ENCODE results near the gene SHE. TPM values are rescaled to one million over a fixed set of nuclear protein-coding genes. Genes with fewer than 3 reads are reported as not detected.

Gene SHE
- total and polyA plus RNA-seq, 2 experiments from 2014 or later: 0.23 to 0.69 TPM

DNA sequence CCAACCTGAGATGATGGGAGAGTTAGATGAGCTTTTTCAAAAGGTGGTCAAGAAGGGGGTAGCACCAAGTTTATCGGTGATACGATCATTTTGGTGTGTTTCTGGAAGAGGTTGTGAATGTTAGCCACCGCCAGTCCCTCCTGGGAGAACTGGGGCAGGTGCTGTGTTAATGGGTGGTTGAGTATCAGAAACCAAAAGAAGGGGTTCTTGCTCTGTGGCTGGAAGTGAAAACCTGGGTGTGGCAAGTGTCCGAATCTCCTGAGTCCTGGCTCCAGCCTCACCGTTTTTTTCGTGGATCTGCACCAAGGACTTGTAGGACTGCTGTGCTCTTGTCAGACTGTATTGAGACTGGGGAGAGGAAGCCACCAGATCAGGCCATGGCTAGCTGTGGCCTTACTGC, 48.4 kb upstream of the SHE start (continued):
- TF ChIP-seq JUNB (IDR thresholded peaks at IDR 0.05; ENCODE audit: unreplicated experiment): no peak
- TF ChIP-seq ZNF331 (CRISPR knock-in tag; IDR thresholded peaks at IDR 0.05; ENCODE audit: low read depth): no peak

DNA sequence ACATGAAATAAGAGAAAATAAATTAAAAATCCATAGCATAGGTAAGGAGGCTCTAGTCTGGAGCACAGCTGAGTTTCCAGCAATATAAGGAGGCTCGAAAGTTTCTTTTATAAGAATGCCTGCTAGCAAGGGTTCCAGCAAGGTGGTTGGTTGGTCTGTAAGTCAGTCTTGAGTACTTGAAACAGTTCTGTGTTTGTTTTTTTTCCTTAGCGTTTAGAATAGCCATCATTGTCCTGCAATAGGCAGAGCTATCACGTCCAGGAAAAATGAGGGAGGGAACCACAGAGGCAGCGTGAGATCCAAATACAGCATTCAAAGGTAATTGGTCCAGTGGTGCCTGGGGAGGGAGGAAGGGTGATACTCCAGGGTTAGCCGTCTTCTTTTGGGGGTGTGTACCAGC, 47.9 kb upstream of the SHE start:
- Mint-ChIP-seq H3K4me1 (peaks cover 3% of the 10 kb centered on the region; the same call in 2 of the 3 replicates), H3K9me3 (no peaks in the 10 kb centered on the region), H3K36me3 (ENCODE audit: low read depth) (peaks cover 61% of the 10 kb centered on the region), H3K27ac (no peak overlapping the region), H3K27me3 (ENCODE audit: insufficient read depth, low read depth, poor library complexity) (no peaks in the 10 kb centered on the region), H3K4me3 (no peak overlapping the region)
- H3K4me3 ChIP-seq: no peak overlapping the region
- no peaks in the 10 kb centered on the region for H3K4me1 ChIP-seq (ENCODE audit: insufficient read depth)
- no peak overlapping the region for H3K27ac ChIP-seq (ENCODE audit: low read depth)
- no peak overlapping the region for H3K4me2 ChIP-seq
- ATAC-seq (no peak), DNase-seq (ENCODE audit: low spot score) (no peak)
- no peaks in the 10 kb centered on the region for H3K9me2 ChIP-seq (ENCODE audit: insufficient read depth)
- no peak overlapping the region for H2AFZ ChIP-seq
- peaks cover 31% of the 10 kb centered on the region for H4K20me1 ChIP-seq (replicated peaks; ENCODE audit: insufficient read depth)
- peaks cover 49% of the 10 kb centered on the region for H3K36me3 ChIP-seq (ENCODE audit: insufficient read depth)
- 0 out of 2 replicates have a peak, but pooled peaks cover 11% of the 10 kb centered on the region for H3F3A ChIP-seq (replicated peaks; ENCODE audit: low read depth)
- TF ChIP-seq POLR2AphosphoS5 (IDR thresholded peaks at IDR 0.05; ENCODE audit: low read depth): no peak
- TF ChIP-seq ZNF114 (CRISPR knock-in tag; IDR thresholded peaks at IDR 0.05): no peak
- TF ChIP-seq JUNB (IDR thresholded peaks at IDR 0.05; ENCODE audit: unreplicated experiment): no peak
- no peak for TF ChIP-seq EZH2 (IDR thresholded peaks at IDR 0.05; ENCODE audit: low read depth, unreplicated experiment)
- TF ChIP-seq, protein P1, sequence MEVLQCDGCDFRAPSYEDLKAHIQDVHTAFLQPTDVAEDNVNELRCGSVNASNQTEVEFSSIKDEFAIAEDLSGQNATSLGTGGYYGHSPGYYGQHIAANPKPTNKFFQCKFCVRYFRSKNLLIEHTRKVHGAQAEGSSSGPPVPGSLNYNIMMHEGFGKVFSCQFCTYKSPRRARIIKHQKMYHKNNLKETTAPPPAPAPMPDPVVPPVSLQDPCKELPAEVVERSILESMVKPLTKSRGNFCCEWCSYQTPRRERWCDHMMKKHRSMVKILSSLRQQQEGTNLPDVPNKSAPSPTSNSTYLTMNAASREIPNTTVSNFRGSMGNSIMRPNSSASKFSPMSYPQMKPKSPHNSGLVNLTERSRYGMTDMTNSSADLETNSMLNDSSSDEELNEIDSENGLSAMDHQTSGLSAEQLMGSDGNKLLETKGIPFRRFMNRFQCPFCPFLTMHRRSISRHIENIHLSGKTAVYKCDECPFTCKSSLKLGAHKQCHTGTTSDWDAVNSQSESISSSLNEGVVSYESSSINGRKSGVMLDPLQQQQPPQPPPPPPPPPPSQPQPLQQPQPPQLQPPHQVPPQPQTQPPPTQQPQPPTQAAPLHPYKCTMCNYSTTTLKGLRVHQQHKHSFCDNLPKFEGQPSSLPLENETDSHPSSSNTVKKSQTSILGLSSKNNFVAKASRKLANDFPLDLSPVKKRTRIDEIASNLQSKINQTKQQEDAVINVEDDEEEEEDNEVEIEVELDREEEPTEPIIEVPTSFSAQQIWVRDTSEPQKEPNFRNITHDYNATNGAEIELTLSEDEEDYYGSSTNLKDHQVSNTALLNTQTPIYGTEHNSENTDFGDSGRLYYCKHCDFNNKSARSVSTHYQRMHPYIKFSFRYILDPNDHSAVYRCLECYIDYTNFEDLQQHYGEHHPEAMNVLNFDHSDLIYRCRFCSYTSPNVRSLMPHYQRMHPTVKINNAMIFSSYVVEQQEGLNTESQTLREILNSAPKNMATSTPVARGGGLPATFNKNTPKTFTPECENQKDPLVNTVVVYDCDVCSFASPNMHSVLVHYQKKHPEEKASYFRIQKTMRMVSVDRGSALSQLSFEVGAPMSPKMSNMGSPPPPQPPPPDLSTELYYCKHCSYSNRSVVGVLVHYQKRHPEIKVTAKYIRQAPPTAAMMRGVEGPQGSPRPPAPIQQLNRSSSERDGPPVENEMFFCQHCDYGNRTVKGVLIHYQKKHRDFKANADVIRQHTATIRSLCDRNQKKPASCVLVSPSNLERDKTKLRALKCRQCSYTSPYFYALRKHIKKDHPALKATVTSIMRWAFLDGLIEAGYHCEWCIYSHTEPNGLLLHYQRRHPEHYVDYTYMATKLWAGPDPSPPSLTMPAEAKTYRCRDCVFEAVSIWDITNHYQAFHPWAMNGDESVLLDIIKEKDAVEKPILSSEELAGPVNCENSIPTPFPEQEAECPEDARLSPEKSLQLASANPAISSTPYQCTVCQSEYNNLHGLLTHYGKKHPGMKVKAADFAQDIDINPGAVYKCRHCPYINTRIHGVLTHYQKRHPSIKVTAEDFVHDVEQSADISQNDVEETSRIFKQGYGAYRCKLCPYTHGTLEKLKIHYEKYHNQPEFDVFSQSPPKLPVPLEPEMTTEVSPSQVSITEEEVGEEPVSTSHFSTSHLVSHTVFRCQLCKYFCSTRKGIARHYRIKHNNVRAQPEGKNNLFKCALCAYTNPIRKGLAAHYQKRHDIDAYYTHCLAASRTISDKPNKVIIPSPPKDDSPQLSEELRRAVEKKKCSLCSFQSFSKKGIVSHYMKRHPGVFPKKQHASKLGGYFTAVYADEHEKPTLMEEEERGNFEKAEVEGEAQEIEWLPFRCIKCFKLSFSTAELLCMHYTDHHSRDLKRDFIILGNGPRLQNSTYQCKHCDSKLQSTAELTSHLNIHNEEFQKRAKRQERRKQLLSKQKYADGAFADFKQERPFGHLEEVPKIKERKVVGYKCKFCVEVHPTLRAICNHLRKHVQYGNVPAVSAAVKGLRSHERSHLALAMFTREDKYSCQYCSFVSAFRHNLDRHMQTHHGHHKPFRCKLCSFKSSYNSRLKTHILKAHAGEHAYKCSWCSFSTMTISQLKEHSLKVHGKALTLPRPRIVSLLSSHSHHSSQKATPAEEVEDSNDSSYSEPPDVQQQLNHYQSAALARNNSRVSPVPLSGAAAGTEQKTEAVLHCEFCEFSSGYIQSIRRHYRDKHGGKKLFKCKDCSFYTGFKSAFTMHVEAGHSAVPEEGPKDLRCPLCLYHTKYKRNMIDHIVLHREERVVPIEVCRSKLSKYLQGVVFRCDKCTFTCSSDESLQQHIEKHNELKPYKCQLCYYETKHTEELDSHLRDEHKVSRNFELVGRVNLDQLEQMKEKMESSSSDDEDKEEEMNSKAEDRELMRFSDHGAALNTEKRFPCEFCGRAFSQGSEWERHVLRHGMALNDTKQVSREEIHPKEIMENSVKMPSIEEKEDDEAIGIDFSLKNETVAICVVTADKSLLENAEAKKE (CRISPR knock-in tag; IDR thresholded peaks at IDR 0.05): no peak
- TF ChIP-seq STAT1 (IDR thresholded peaks at IDR 0.05; ENCODE audit: unreplicated experiment): no peak
- TF ChIP-seq, protein P2, sequence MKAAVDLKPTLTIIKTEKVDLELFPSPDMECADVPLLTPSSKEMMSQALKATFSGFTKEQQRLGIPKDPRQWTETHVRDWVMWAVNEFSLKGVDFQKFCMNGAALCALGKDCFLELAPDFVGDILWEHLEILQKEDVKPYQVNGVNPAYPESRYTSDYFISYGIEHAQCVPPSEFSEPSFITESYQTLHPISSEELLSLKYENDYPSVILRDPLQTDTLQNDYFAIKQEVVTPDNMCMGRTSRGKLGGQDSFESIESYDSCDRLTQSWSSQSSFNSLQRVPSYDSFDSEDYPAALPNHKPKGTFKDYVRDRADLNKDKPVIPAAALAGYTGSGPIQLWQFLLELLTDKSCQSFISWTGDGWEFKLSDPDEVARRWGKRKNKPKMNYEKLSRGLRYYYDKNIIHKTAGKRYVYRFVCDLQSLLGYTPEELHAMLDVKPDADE (IDR thresholded peaks at IDR 0.05): no peak
- no peak for TF ChIP-seq ZNF331 (CRISPR knock-in tag; IDR thresholded peaks at IDR 0.05; ENCODE audit: low read depth)
- TF ChIP-seq EZH2phosphoT487 (IDR thresholded peaks at IDR 0.05; ENCODE audit: unreplicated experiment): no peak
- no peak for TF ChIP-seq CREB1 (CRISPR knock-in tag; IDR thresholded peaks at IDR 0.05; ENCODE audit: low read depth)
- no peak for TF ChIP-seq NANOG (IDR thresholded peaks at IDR 0.05; ENCODE audit: borderline replicate concordance)
- TF ChIP-seq, protein P3, sequence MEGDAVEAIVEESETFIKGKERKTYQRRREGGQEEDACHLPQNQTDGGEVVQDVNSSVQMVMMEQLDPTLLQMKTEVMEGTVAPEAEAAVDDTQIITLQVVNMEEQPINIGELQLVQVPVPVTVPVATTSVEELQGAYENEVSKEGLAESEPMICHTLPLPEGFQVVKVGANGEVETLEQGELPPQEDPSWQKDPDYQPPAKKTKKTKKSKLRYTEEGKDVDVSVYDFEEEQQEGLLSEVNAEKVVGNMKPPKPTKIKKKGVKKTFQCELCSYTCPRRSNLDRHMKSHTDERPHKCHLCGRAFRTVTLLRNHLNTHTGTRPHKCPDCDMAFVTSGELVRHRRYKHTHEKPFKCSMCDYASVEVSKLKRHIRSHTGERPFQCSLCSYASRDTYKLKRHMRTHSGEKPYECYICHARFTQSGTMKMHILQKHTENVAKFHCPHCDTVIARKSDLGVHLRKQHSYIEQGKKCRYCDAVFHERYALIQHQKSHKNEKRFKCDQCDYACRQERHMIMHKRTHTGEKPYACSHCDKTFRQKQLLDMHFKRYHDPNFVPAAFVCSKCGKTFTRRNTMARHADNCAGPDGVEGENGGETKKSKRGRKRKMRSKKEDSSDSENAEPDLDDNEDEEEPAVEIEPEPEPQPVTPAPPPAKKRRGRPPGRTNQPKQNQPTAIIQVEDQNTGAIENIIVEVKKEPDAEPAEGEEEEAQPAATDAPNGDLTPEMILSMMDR (conservative IDR thresholded peaks at IDR 0.05; ENCODE audit: low read depth in 2 of 2): no peak
- TF ChIP-seq, protein P4, sequence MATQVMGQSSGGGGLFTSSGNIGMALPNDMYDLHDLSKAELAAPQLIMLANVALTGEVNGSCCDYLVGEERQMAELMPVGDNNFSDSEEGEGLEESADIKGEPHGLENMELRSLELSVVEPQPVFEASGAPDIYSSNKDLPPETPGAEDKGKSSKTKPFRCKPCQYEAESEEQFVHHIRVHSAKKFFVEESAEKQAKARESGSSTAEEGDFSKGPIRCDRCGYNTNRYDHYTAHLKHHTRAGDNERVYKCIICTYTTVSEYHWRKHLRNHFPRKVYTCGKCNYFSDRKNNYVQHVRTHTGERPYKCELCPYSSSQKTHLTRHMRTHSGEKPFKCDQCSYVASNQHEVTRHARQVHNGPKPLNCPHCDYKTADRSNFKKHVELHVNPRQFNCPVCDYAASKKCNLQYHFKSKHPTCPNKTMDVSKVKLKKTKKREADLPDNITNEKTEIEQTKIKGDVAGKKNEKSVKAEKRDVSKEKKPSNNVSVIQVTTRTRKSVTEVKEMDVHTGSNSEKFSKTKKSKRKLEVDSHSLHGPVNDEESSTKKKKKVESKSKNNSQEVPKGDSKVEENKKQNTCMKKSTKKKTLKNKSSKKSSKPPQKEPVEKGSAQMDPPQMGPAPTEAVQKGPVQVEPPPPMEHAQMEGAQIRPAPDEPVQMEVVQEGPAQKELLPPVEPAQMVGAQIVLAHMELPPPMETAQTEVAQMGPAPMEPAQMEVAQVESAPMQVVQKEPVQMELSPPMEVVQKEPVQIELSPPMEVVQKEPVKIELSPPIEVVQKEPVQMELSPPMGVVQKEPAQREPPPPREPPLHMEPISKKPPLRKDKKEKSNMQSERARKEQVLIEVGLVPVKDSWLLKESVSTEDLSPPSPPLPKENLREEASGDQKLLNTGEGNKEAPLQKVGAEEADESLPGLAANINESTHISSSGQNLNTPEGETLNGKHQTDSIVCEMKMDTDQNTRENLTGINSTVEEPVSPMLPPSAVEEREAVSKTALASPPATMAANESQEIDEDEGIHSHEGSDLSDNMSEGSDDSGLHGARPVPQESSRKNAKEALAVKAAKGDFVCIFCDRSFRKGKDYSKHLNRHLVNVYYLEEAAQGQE (IDR thresholded peaks at IDR 0.05; ENCODE audit: unreplicated experiment): no peak
- peaks cover 3% of the 10 kb centered on the region for H3K79me2 ChIP-seq (replicated peaks; ENCODE audit: insufficient read depth)
- H3K27me3 ChIP-seq (ENCODE audit: insufficient read depth): no peaks in the 10 kb centered on the region
